Nephron progenitor cell (in vitro differentiated cells): ENCODE measurements around the gene CNGB1.

ENCODE experiments used
- DNase-seq: peaks from one replicate; pipeline ENCODE4 v3.0.0; 2021
- H3K27ac Mint-ChIP-seq: 2 replicates; pipeline ENCODE4 v1.8.0; 2021; ENCODE audit warnings: mild to moderate bottlenecking, moderate library complexity, mixed read lengths
- H3K27me3 Mint-ChIP-seq: 2 replicates; pipeline ENCODE4 v1.8.0; 2021; ENCODE audit warnings: mild to moderate bottlenecking, low read depth, mixed read lengths; ENCODE audit not compliant: poor library complexity
- H3K36me3 Mint-ChIP-seq: 2 replicates; pipeline ENCODE4 v1.8.0; 2021; ENCODE audit warnings: low read depth, mixed read lengths
- H3K4me1 Mint-ChIP-seq: 2 replicates; pipeline ENCODE4 v1.8.0; 2021; ENCODE audit warnings: mixed read lengths
- H3K4me3 Mint-ChIP-seq: 2 replicates; pipeline ENCODE4 v1.8.0; 2021; ENCODE audit warnings: mild to moderate bottlenecking, moderate library complexity, mixed read lengths
- H3K9me3 Mint-ChIP-seq: 2 replicates; pipeline ENCODE4 v1.8.0; 2021; ENCODE audit warnings: mild to moderate bottlenecking, moderate library complexity, mixed read lengths
- TF ChIP-seq, protein P1 (sequence below): fragments of 200-600 bp; sonication (generic); IDR thresholded peaks from 2 replicates; pipeline ENCODE4 v1.5.0; 2021; ENCODE audit warnings: antibody characterized with exemption

The CNGB1 gene

DNA sequence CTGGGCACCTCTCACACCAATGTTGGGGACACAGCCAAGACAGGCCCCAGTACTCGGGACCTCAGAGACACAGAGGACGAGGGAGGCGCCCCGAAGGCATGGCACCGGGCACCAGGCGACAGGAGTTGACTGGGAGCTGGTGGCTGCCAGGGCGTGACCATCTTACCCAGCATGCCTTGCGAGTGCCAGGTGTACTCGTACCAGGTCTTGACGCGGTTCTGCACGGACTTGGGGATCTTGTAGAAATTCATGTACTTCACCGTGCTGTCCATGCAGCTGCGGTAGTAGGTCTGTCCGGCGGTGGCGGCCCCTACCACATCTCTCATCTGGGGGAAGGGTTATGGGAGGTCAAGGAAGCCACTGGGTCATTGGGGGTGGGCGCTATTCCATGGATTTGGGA, 67.3 kb downstream of the CNGB1 start:
- TF ChIP-seq, protein P1, sequence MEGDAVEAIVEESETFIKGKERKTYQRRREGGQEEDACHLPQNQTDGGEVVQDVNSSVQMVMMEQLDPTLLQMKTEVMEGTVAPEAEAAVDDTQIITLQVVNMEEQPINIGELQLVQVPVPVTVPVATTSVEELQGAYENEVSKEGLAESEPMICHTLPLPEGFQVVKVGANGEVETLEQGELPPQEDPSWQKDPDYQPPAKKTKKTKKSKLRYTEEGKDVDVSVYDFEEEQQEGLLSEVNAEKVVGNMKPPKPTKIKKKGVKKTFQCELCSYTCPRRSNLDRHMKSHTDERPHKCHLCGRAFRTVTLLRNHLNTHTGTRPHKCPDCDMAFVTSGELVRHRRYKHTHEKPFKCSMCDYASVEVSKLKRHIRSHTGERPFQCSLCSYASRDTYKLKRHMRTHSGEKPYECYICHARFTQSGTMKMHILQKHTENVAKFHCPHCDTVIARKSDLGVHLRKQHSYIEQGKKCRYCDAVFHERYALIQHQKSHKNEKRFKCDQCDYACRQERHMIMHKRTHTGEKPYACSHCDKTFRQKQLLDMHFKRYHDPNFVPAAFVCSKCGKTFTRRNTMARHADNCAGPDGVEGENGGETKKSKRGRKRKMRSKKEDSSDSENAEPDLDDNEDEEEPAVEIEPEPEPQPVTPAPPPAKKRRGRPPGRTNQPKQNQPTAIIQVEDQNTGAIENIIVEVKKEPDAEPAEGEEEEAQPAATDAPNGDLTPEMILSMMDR = no peak
- Mint-ChIP-seq H3K27me3 (peaks cover 66% of the 10 kb centered on the region), H3K36me3 (no peaks in the 10 kb centered on the region), H3K9me3 (no peaks in the 10 kb centered on the region), H3K27ac (no peak overlapping the region), H3K4me3 (no peak overlapping the region), H3K4me1 (no peaks in the 10 kb centered on the region)
- DNase-seq = no peak

DNA sequence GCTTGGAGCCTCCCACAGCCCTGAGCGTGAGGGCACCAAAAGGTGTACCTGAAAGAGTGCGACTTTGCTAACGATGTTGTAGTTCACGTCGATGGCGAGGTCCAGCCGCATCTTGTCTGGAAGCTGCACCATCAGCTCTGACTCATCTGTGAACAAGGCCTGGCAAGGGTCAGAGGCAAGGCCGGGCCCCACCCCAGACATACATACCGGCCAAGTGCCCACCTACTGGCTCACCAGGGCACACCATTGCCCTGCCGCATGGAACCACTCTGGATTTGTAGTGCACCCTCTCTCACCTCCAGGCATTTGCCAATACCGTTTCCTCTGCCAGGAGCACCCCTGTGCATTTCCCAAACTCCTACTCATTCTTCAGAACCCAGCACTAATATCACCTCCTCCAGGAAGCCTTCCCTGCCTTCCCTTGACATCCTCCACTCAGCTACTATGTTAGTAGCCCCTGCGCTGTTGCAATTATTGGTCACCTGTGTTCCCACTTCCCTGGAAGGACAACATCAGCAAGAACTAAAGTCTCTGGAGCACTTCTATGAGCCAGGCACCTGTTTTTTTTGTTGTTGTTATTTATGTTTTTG, 69.4 kb downstream of the CNGB1 start:
- TF ChIP-seq, protein P1 = no peak
- peaks cover 66% of the 10 kb centered on the region for H3K27me3 Mint-ChIP-seq
- H3K9me3 Mint-ChIP-seq = no peaks in the 10 kb centered on the region
- no peaks in the 10 kb centered on the region for H3K4me1 Mint-ChIP-seq
- no peak for DNase-seq
- no peak overlapping the region for H3K4me3 Mint-ChIP-seq
- no peaks in the 10 kb centered on the region for H3K36me3 Mint-ChIP-seq
- no peak overlapping the region for H3K27ac Mint-ChIP-seq

GRCh38 chr16:57900796-57901479, 70.0 kb downstream of the CNGB1 start:
- Mint-ChIP-seq H3K27me3 (peaks cover 60% of the 10 kb centered on the region), H3K4me1 (no peaks in the 10 kb centered on the region), H3K27ac (no peak overlapping the region), H3K9me3 (no peaks in the 10 kb centered on the region), H3K4me3 (no peak overlapping the region), H3K36me3 (no peaks in the 10 kb centered on the region)
- no peak for DNase-seq
- TF ChIP-seq, protein P1 = no peak

DNA sequence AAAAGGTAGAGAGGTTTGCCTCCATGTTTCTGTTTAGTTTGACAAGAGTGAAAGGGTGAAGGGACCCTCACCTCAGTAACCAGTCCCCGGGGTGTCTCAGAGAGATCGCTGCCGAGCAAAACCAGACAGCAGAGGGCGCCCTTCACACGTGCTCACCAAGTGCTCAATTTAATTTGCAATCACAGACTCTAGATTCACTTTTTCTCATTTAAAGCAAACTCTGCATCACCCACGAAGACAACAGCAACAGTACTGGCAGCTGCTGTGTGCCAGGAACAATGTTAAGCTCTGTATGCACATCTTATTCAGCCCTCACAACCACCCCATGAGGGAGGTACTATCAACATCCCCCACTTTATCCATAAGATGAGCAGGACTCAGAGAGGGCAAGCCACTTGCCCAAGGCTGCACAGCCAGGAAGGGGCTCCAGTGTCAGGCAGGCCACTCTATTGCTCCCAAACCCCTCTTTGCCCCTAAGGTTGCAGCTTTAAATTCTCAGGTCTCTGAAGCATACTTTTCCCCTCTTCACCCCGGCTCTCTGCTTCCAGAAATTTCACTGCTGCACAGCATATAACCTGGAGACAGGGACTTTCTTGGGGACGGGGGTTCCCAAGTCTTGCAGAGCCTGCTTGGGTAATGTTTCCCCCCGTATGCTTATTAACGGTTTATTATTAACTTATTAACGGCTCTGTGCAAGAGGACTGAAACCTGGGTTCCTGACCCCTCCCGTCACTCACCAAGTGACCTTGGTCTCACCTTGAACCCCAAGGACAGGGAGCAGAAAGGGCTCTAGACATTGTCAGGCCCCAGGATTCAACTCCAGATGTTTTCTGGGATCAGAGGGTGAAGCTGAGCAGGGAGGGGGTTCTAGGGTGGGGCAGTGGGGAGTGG, 70.9 kb downstream of the CNGB1 start:
- no peaks in the 10 kb centered on the region for H3K9me3 Mint-ChIP-seq
- no peak overlapping the region for H3K27ac Mint-ChIP-seq
- DNase-seq = peak; percentile 84
- peaks cover 52% of the 10 kb centered on the region for H3K27me3 Mint-ChIP-seq
- TF ChIP-seq, protein P1 = peak; percentile 88
- no peaks in the 10 kb centered on the region for H3K4me1 Mint-ChIP-seq
- no peak overlapping the region for H3K4me3 Mint-ChIP-seq
- H3K36me3 Mint-ChIP-seq = no peaks in the 10 kb centered on the region

GRCh38 chr16:57898961-57899360, 72.0 kb downstream of the CNGB1 start:
- no peaks in the 10 kb centered on the region for H3K36me3 Mint-ChIP-seq
- H3K4me1 Mint-ChIP-seq = no peaks in the 10 kb centered on the region
- DNase-seq = no peak
- H3K27ac Mint-ChIP-seq = no peak overlapping the region
- TF ChIP-seq, protein P1 = no peak
- no peaks in the 10 kb centered on the region for H3K9me3 Mint-ChIP-seq
- H3K4me3 Mint-ChIP-seq = no peak overlapping the region
- peaks cover 45% of the 10 kb centered on the region for H3K27me3 Mint-ChIP-seq
